Esophagus muscularis mucosa (tissue), 4 donors: ENCODE measurements around the gene MAP4K1. TPM values are rescaled to one million over a fixed set of nuclear protein-coding genes. Genes with fewer than 3 reads are reported as not detected.

Experiments
- DNase-seq: peaks from one replicate; pipeline ENCODE4 v3.0.0-alpha.2; 2017; ENCODE audit errors: extremely low spot score
- H3K27ac ChIP-seq, 4 donors: fragments of 200-600 bp; sonication (generic); replicated peaks in 1 of 4; 1 replicate in 3 of 4; 2 replicates in 1 of 4; pipeline ENCODE4 v1.5.1; 2016 to 2019; ENCODE audit warnings: mild to moderate bottlenecking in 1 of 4
- H3K27me3 ChIP-seq, 4 donors: fragments of 200-600 bp; sonication (generic); one replicate each; pipeline versions ENCODE4 v1.5.1 to v1.6.0; 2016 to 2019
- H3K36me3 ChIP-seq, 4 donors: fragments of 200-600 bp; sonication (generic); one replicate each; pipeline ENCODE4 v1.5.1; 2016 to 2019
- H3K4me1 ChIP-seq, 4 donors: fragments of 200-600 bp; sonication (generic); one replicate each; pipeline ENCODE4 v1.5.1; 2016 to 2019
- H3K4me3 ChIP-seq, 4 donors: fragments of 200-600 bp; sonication (generic); 1 replicate in 2 of 4; 2 replicates in 2 of 4; pipeline ENCODE4 v1.5.1; 2016 to 2019; ENCODE audit warnings: mild to moderate bottlenecking in 4 of 4, moderate library complexity in 1 of 4
- H3K9me3 ChIP-seq, 4 donors: fragments of 200-600 bp; sonication (generic); 1 replicate in 3 of 4; 2 replicates in 1 of 4; pipeline ENCODE4 v1.5.1; 2016 to 2019
- EP300 ChIP-seq: sonication (generic); formaldehyde crosslinking; IDR thresholded peaks from one replicate; pipeline ENCODE4 v1.6.1; 2017; ENCODE audit warnings: antibody characterized with exemption
- POLR2A ChIP-seq: fragments of 450-650 bp; IDR thresholded peaks from one replicate; pipeline ENCODE4 v1.6.1; 2017; ENCODE audit warnings: antibody characterized with exemption, moderate library complexity, mild to moderate bottlenecking, low read depth
- POLR2AphosphoS5 ChIP-seq, 2 donors: sonication (generic); formaldehyde crosslinking; IDR thresholded peaks; one replicate each; pipeline ENCODE4 v1.6.1; 2017; ENCODE audit warnings: antibody characterized with exemption in 2 of 2
- WGBS: methylation state at CpG from one replicate; pipeline ENCODE4 v1.1.5; 2018; 5-methylcytosine and 5-hydroxymethylcytosine counted together
- intact Hi-C: fragments of 100-400 bp; cut with DNase I; formaldehyde crosslinking; loops from one replicate; pipeline ENCODE4 v1.15.1; 2023
- total RNA-seq, 4 donors: library from RNA; depleted of rRNA; stranded (reverse); fragments of >200 nt; gene quantifications; one replicate each; pipeline versions ENCODE4 v1.1.0 to v1.2.1, GENCODE V29; 2016
- TF ChIP-seq, protein P1 (sequence below), 3 experiments: fragments of 200-600 bp in 2 of 3; fragments of 450-650 bp in 1 of 3; sonication (generic) in 2 of 3; IDR thresholded peaks; one replicate each; pipeline ENCODE4 v1.5.1; 2017 to 2019; ENCODE audit warnings: antibody characterized with exemption in 3 of 3, mild to moderate bottlenecking in 2 of 3, moderate library complexity in 1 of 3

Gene MAP4K1
- total RNA-seq, 4 donors from 2014 or later = 1.2 to 4.5 (median 3.1) TPM

DNA sequence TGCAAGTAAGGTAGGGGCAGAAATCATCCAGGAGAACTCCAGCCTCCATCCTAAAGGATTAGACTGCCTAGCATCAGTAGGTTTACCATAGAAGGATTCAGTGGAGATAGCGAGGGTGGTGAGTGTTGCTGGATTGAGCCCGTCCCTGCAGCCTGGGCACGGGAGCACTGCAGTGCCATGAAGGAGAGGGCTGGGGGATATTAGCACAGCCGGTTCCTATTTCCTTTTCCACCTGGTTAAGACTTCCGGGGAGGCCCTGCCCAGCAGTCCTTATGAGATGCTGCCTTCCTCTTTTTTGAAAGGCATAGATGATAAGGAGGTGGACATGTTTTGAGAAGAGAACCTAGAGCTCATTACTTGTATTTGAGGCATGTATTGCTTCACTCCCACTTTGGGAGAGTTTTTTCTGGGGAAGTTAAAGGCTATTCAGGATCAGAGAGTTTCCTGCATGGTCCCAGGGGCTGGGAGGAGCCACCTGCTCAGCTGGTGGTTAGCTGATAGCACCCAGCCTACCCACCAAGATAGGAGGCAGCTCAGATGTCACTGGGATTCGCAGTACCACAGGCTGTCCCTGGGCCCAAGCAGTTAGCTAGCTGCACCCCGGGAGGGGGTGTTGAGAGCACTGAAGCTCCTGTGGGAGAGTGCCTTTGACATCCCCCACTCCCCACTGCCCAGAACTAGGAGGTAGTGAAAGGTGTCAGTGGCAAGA, 46.9 kb upstream of the MAP4K1 start:
- Histone ChIP-seq H3K4me3 (peak overlapping the region; percentile 17 to 31 (median 26)), H3K27ac (peak overlapping the region; percentile 92 to 99 (median 98)), H3K27me3 (no peaks in the 10 kb centered on the region), H3K36me3 (peaks cover 0 to 9% (median 2%) of the 10 kb centered on the region in 4 donors), H3K9me3 (no peaks in the 10 kb centered on the region), H3K4me1 (peaks cover 99 to 100% (median 100%) of the 10 kb centered on the region in 4 donors)
- no peak for TF ChIP-seq EP300
- no peak for TF ChIP-seq POLR2A
- TF ChIP-seq, protein P1, sequence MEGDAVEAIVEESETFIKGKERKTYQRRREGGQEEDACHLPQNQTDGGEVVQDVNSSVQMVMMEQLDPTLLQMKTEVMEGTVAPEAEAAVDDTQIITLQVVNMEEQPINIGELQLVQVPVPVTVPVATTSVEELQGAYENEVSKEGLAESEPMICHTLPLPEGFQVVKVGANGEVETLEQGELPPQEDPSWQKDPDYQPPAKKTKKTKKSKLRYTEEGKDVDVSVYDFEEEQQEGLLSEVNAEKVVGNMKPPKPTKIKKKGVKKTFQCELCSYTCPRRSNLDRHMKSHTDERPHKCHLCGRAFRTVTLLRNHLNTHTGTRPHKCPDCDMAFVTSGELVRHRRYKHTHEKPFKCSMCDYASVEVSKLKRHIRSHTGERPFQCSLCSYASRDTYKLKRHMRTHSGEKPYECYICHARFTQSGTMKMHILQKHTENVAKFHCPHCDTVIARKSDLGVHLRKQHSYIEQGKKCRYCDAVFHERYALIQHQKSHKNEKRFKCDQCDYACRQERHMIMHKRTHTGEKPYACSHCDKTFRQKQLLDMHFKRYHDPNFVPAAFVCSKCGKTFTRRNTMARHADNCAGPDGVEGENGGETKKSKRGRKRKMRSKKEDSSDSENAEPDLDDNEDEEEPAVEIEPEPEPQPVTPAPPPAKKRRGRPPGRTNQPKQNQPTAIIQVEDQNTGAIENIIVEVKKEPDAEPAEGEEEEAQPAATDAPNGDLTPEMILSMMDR (IDR thresholded peaks at IDR 0.05) = no peak
- no peak for TF ChIP-seq POLR2AphosphoS5 (IDR thresholded peaks at IDR 0.05)
- WGBS = 19% methylated on average over 5 of the region's 7 CpGs
- DNase-seq = no peak
- intact Hi-C loops = no loop called here

DNA sequence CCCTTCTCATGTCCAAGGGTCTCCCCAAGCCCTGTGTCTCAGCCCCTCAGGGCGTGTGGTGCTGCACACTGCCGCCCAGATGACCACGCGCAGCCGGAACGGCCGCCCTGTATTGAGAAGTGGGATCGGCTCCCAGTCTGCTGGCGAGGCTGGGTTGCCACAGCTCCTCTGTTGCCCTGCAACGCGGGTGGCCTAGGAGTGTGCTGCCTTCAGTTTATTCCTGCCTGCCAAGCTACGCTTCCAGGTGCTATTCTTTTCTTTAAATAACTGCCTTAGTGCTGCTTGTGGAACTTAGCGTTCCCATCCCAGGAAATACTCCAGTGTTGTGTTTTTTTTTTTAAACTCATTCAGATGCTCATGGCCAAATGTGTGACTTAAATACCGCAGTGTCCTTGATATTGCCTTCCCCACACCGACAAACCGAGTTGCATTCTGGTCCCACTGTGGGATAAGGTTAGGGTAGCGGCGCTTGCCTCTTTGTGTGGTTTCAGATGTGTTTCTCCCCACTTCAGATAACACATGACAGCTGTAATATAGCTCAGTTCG, 46.3 kb upstream of the MAP4K1 start:
- TF ChIP-seq POLR2AphosphoS5 (IDR thresholded peaks at IDR 0.05) (peak; percentile 96 to 98), EP300 (peak; percentile 82), POLR2A (no peak)
- TF ChIP-seq, protein P1 (IDR thresholded peaks at IDR 0.05) = no peak
- peaks cover 99 to 100% (median 100%) of the 10 kb centered on the region in 4 donors for H3K4me1 ChIP-seq
- intact Hi-C loops = no loop called here
- H3K4me3 ChIP-seq = peak overlapping the region; percentile 17 to 31 (median 26)
- H3K36me3 ChIP-seq = peaks cover 0 to 9% (median 2%) of the 10 kb centered on the region in 4 donors
- no peak for DNase-seq
- H3K27me3 ChIP-seq = no peaks in the 10 kb centered on the region
- H3K9me3 ChIP-seq = no peaks in the 10 kb centered on the region
- H3K27ac ChIP-seq = peak overlapping the region; percentile 92 to 99 (median 98)
- 22% methylated on average over 12 of the region's 19 CpGs for WGBS

DNA sequence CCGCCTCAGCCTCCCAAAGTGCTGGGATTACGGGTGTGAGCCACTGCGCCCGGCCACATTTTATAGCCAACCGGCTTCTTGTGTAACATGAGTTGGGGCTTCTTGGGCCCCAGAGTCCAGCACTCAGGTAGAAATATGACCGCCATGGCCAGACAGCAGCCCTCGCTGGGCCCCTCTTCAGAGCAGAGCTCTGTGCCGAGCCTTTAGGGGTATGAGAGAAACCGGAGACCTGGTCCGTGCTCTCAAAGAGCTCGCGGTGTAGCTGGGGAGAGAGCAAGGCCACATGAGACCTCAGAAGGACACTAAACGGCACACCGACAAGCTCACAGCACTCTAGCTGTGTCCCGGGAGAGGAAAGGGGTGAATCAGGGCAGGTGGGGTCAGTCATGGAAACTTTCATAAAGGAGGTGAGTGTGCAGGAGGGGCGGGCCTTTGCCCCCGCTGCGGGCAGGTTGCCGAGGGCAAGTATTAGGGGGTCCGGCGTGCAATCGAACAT, 45.5 kb upstream of the MAP4K1 start:
- H3K4me3 ChIP-seq = peak overlapping the region in 3 of 4 donors; percentile 19 to 24 (median 22)
- WGBS = 82% methylated on average over 22 of the region's 22 CpGs

DNA sequence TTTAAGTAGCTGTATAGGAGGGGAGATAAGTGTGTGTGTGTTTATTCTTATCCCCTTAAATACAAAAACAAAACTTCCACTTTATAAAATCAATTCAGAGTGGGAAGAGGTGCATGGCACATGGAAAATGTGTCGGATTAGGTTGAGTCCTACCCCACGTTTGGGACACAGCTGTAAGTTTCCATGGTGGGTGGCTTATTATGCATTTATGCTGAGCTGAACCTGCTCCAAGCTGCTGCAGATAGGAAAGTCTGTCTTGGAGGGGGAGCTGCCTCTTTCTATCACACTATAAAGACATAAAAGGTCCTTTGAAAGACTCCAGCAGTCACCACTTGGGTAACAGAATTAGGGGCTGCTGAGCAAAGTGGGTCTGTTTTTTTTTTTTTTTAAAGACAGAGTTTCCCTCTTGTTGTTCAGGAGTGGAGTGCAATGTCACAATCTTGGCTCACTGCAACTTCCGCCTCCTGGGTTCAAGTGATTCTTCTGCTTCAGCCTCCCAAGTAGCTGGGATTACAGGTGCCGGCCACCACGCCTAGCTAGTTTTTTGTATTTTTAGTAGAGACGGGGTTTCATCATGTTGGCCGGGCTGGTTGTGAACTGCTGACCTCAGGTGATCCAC, 44.9 kb upstream of the MAP4K1 start:
- no peak for DNase-seq
- 59% methylated on average over 7 of the region's 7 CpGs for WGBS
- peaks cover 0 to 9% (median 2%) of the 10 kb centered on the region in 4 donors for H3K36me3 ChIP-seq
- intact Hi-C loops = no loop called here
- H3K9me3 ChIP-seq = no peaks in the 10 kb centered on the region
- H3K4me1 ChIP-seq = peaks cover 98 to 100% (median 99%) of the 10 kb centered on the region in 4 donors
- H3K27ac ChIP-seq = peak overlapping the region; percentile 92 to 99 (median 98)
- no peak overlapping the region for H3K4me3 ChIP-seq
- no peaks in the 10 kb centered on the region for H3K27me3 ChIP-seq
- TF ChIP-seq POLR2AphosphoS5 (IDR thresholded peaks at IDR 0.05) (no peak), POLR2A (no peak), EP300 (no peak)
- TF ChIP-seq, protein P1 (IDR thresholded peaks at IDR 0.05) = no peak

More for the DNA sequence above, 45.5 kb upstream of the MAP4K1 start:
- H3K27me3 ChIP-seq = no peaks in the 10 kb centered on the region
- H3K36me3 ChIP-seq = peaks cover 0 to 9% (median 2%) of the 10 kb centered on the region in 4 donors
- intact Hi-C loops = no loop called here
- peak overlapping the region; percentile 92 to 99 (median 98) for H3K27ac ChIP-seq
- DNase-seq = no peak
- no peaks in the 10 kb centered on the region for H3K9me3 ChIP-seq
- peaks cover 98 to 100% (median 99%) of the 10 kb centered on the region in 4 donors for H3K4me1 ChIP-seq
- no peak for TF ChIP-seq POLR2AphosphoS5 (IDR thresholded peaks at IDR 0.05)
- TF ChIP-seq, protein P1 (IDR thresholded peaks at IDR 0.05) = no peak
- no peak for TF ChIP-seq EP300
- no peak for TF ChIP-seq POLR2A
